GM21619 (cell line): ENCODE results near the gene CDKAL1.
"Not testable (repeated sequence)": the region's sequence is repeated elsewhere in the genome, so short reads cannot be mapped to it uniquely, and the experiment has no call there.

ENCODE experiments used
- ATAC-seq: cut with Tn5 transposase; IDR thresholded peaks from one replicate; pipeline ENCODE4 v1.9.1; 2021; ENCODE audit not compliant: unreplicated experiment

Gene CDKAL1

DNA sequence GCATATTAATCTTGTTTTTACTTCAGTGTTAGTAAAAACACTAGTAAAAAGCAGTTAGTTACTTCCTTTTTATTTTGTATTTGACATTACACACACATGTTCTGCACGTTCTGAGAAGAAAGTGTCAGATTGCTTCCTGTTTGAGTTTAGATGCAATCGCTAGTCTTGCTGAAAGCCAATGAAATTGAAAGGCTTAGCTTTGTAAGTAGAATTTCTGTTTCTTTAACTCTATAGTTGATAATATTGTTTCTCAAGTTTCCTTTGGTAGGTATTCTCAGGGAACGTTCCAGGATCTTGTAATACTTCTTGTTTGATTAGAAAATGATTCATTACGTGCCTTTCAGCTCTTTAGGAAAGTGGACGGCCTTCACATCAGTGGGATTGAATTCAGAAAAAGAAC lies 55.0 kb downstream of the CDKAL1 start:
- ATAC-seq: no peak

DNA sequence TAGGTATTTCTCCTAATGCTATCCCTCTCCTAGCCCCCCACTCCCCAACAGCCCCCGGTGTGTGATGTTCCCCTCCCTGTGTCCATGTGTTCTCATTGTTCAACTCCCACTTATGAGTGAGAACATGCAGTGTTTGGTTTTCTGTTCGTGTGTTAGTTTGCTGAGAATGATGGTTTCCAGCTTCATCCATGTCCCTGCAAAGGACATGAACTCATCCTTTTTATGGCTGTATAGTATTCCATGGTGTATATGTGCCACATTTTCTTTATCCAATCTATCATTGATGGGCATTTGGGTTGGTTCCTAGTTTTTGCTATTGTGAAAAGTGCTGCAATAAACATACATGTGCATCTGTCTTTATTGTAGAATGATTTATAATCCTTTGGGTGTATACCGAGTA lies 56.2 kb downstream of the CDKAL1 start:
- not testable (repeated sequence) for ATAC-seq

DNA sequence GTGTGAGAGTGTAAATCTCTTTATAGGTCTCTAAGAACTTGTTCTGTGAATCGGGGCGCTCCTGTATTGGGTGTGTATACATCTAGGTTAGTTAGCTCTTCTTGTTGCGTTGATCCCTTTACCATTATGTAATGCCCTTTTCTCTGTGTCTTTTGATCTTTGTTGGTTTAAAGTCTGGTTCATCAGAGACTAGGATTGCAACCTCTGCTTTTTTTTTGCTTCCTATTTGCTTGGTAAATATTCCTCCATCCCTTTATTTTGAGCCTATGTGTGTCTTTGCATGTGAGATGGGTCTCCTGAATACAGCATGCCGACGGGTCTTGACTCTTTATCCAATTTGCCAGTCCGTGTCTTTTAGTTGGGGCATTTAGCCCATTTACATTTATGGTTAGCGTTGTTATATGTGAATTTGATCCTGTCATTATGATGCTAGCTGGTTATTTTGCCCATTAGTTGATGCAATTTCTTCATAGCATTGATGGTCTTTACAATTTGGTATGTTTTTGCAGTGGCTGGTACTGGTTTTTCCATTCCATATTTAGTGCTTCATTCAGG lies 60.1 kb downstream of the CDKAL1 start:
- ATAC-seq: not testable (repeated sequence)

DNA sequence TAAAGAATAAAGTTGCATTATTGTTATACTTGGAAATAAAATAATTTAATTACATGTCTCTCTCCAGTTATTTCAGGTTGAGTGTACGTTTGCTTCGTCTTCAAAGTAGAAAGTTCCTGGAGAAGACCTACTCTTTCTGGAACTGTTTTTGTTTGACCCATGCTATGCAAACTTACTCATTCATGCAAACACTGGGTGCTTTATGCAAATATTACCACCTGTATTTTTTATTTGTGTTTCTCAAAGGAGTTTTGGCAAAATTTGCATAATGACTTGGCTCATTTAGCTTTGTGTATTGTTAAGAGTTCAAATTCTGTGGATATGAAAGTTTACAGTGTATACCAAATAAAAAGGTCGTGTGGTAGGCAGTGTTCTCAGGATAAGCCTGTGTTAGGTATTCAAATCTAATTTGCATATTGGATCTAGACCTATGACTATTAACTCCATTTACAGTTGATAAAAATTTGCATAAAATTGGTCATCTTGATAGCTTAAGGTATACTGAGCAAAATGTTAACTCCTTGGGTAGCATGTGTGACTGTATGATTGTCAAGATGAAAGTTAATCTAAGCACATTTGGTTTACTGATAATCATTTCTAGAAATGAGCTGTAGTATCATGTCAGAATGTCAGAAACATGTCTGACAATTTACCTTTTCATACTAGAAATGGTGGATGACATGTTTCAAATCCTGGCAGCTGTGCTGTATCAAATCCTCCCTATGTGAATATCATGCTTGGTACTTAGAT lies 65.2 kb downstream of the CDKAL1 start:
- peak; percentile 67 for ATAC-seq

DNA sequence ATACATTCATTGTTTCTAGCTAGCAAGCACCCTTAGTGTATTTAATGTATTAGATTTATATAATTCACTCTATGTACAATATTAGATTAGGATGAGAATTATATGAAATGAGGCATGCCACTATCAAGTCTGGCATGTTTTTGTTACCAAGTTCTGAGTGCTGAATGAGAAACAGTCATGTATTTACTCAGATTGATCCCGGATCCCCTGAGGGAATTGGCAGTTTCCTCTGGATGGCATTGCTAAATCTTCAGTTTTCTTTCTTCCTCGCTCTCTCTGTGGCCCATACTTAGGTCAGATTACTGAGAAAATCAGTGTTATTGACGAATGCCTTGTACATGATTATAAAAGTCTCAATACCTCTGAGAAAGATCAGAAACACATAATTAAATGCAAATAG lies 66.6 kb downstream of the CDKAL1 start:
- ATAC-seq: no peak

DNA sequence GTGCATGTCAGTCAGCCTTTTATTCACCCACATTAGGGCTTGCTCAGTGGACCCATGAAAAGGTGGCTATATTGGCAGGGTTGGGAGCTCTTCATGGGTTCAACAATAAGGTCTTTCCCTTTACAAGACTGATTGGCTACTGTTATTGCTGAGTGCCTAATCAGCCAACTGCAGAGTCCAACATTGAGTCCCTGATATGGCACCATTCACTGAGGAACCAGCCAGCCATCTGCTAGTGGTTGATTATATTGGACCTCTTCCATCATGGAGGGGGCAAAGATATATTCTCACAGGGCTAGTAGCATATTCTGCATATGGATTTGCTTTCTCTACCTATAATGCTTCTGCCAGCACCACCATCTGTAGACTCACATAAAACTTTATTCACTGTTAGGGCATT lies 69.9 kb downstream of the CDKAL1 start:
- no peak for ATAC-seq

DNA sequence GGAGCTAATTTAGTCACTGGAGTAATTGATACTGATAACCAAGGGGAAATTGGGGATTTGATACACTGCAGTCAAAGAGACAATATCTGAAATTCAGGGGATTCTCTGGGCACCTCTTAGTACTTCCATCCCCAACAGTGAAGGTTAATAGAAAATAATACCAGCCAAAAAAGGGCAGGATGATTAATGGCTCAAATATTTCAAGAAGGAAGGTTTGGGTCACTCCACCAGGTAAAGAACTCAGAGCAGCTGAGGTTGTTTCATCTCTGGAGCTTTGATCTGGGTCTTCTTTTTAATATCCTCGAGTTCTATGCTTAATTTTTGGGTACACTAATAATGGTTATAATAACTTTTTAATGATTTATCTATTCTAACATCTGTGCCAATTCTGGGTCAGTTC lies 70.8 kb downstream of the CDKAL1 start:
- no peak for ATAC-seq

DNA sequence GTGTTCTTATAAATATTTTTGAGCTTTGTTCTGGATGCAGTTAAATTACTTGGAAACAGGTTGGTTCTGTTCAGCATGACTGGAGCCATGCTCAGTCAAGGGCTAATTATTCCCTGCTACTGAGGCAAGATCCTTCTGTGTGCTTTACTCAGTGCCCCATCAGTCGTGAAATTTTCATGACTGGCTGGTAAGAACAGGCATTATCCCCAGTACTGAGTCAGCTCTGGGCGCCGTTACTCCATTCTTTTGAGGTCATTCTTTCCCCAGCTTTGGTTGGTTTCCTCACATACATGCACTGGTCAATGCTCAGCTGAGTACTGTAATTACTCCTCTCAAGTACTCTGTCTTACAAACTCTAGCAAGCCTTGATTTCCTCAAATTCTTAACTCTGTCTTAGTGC lies 71.3 kb downstream of the CDKAL1 start:
- no peak for ATAC-seq

DNA sequence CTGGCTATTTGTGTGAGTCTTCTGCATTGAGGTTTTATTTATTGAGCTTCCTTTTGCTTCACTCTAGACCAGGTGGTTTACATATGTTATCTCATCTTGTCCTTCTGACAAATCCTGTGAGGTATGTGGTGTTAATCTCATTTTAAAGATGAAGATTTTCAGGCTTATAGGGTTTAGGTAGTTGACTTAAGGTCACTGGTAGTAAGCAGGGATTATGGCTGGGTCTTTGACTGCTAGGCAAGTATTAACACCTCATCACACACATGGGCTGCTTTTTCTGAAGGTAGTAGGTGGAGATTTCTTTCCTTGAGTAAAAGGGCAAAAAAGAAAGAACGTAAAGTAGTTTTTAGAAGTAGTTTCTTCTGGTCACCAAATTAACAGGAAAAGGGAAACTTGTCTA lies 72.6 kb downstream of the CDKAL1 start:
- no peak for ATAC-seq

DNA sequence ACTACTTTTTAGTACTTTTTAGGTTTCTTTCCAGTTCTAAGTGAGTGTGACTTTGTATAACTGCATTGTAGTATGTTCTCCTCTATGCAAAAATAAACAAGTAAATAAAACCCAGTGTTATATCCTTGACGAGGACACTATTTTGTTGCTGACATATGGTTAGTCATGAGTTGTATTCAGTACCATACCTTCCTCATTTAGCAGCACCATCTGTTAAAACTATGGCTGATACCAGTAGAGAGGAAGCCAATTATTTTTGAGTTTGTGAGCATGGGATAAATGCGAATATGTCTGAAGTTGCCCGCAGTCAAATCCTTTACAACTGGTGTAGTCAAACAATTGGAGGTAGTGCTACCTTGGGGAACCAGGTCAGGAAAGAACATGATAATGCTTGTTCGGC lies 74.1 kb downstream of the CDKAL1 start:
- ATAC-seq: no peak

DNA sequence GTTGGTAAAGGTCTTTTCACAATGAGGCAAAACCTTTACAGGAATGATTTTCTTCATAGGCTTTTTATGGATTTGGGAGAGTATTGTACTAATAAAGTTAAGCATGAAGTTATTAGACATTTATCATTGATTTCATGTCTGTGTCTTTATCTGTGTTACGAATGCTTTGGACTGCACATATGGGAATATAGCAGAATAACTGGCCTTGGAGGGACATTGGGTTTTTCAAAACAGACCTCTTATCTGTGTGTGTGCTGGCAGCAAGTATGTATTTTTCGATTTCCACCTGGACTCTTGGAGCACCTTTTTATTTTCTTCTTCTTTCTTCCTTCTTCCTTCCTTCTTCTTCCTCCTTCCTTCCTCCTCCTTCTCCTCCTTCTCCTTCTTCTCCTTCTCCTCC lies 74.6 kb downstream of the CDKAL1 start:
- no peak for ATAC-seq

DNA sequence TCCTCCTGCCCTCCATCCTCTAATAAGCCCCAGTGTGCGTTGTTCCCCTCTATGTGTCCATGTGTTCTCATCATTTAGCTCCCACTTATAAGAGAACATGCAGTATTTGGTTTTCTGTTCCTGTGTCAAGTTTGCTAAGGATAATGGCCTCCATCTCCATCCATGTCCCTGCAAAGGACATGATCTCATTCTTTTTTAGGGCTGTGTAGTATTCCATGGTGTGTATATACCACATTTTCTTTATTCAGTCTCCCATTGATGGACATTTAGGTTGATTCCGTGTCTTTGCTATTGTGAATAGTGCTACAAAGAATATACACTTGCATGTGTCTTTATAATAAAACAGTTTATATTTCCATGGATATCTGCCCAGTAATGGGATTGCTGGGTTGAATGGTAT lies 75.7 kb downstream of the CDKAL1 start:
- not testable (repeated sequence) for ATAC-seq

DNA sequence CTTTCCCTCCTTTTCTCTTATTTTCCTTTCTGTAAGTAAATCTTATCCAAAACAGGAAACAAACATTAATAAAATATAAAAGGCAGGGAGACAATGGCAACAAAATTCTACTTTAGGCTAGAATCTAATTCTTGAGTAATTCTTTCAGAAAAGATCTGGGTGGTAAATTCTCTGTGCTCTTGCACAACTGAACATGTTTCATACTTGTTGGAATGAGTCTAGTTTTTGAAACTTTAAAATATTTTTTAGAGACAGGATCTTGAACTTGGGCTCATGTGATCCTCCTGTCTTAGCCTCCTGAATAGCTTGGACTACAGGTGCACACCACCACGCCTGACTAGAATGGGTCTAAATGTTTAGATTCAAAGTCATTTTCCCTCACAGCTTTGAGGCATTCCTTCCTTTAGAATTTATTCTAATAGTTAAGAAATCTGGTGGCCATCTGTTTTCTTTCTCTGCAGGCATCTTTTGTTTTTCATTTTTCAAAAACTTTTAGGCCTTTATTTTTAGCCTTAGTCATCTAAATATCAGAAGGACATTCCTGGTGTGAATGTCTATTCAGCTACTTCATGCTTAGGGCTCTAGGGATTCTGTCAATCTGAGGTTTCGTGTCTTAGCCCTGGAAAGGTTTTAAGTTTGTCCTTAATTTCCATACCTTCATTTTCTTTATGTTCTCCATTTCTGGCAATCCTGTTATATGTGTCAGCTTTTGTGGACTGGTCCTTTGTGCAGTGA lies 76.5 kb downstream of the CDKAL1 start:
- no peak for ATAC-seq

DNA sequence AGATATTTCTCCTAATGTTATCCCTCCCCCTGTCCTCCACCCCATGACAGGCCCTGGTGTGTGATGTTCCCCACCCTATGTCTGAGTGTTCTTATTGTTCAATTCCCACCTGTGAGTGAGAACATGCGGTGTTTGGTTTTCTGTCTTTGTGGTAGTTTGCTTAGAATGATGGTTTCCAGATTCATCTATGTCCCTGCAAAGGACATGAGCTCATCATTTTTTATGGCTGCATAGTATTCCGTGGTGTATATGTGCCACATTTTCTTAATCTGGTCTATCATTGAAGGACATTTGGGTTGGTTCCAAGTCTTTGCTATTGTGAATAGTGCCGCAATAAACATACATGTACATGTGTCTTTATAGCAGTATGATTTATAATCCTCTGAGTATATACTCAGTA lies 83.3 kb downstream of the CDKAL1 start:
- ATAC-seq: not testable (repeated sequence)

DNA sequence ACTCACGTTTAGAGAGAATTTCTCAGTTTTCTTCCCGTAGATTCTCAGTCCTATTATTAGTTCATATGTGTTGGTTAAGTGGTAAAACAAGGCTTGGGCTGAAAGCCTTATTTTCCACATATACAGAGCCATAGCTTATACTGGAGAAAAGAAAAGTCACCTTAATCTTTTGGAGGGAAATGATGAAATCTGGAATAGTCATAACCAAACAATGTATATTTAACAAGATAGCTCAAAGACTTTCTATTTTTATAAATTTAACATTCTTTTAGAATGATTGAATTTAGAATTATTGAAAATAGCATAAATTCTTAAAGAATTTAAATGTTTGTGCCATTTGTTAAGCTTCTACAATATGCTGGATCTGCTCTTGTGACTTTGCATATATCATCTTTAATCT lies 85.8 kb downstream of the CDKAL1 start:
- ATAC-seq: no peak

DNA sequence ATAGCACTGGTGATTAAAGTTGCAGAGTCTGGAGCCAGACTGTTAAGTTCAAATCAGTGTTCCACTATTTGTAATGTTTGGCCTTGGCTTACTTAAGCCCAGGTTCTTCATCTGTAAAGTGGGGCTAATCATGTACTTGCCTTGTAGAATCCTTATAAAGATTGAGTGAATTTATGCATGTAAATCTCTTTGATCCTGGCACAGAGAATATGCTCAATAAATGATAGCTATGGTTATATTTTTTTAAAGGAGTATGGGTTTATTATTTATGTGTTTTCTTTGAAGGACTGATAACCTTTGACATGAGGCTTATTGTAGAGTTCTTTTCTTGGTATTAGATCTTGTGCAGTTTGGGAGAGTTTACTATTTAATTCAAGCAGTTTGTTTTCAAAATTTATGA lies 89.5 kb downstream of the CDKAL1 start:
- ATAC-seq: no peak

DNA sequence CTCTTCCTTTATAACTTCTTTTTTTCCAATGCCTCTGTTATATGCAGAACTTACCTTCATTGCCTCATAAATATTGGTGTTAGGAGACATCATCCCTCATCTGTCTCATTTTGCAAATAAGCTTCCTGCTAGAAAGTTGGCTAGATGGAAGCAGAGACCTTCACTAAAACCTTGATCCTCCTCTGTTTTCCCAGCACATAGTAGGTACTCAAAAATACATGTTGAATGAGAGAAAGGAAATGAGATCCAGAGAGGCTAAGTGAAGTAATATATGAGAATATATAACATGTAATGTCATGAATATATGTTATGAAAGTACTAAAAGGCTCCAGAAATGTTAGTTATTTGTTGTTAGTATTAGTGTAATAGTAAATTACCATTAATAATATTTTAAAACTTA lies 91.9 kb downstream of the CDKAL1 start:
- no peak for ATAC-seq

DNA sequence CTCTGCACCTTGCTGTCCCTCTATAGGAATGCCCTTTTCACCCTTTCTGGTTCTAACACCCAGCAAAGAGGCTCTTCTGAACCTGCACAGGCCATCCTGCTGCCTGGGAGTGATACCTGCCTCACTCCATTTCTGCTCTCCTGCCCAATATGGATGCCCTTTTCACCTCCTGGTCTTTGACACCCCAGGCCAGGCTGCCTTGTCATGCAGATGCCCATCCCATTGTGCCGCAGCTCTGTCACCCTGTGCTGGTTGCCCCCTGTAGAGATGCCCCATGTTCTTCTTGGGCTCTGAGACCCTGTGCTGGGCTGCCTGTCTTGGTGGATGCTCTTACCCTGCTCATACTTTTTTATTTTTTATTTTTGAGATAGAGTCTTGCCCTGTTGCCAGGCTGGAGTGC lies 95.3 kb downstream of the CDKAL1 start:
- ATAC-seq: no peak

DNA sequence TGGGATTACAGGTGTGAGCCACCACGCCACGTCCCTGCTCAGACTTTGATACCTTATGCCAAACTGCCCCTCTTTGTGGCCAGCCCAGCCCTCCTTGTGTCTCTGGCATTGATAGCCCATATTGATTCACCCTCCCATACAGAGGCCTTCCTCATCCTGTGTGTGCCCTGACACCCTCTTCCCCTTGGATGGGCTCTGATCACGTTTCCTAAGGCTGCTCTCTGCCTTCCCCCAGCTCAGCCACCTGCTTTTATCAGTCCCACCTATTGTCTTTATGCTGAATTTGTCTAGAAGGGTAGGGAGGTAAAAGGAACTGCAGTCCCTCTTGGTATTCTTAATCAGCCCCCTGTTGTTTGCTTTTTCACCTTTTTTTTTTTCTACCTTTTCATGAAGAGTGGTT lies 95.9 kb downstream of the CDKAL1 start:
- no peak for ATAC-seq

DNA sequence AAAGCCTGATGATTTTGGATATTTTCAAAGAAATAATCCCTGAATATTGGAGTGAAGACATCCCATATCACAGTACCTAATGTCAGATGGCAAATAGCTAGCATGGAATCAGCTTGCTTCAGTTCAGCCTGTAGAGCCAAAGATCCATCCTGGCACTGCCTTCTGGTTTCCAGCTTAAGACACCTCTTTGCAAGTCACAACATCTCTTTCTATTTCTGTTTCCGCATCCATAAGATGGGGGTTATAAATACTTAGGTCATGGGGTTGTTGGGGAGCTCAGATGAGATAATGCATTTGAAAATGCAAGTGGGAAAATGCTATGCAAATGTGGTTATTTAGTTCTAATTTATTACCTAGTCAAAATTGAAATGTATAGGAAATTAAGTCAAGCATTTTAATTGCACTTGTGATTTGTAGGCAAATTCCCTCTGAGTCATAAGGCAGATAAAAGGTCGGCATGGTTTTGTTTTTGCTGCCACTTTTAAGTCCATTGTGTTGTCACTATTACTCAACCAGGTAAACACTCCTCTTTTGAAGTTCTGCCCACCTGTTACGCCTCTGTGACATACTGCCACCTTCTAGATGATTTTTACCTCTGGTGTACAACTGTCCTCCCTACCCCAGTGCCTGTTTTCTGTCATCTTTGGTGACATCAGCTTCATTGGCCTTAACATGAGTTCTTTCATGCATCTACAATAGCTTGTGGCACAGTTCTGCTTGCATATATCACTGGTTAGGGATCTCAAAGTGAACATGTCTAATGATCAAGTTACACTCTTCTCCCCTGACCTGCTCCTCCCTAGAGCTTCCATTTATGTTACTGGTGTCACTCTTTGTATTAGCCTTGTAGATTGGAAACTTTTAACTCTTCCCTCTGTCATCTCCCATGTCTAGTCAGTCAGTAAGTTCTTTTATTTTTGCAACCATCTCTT lies 96.6 kb downstream of the CDKAL1 start:
- ATAC-seq: no peak

DNA sequence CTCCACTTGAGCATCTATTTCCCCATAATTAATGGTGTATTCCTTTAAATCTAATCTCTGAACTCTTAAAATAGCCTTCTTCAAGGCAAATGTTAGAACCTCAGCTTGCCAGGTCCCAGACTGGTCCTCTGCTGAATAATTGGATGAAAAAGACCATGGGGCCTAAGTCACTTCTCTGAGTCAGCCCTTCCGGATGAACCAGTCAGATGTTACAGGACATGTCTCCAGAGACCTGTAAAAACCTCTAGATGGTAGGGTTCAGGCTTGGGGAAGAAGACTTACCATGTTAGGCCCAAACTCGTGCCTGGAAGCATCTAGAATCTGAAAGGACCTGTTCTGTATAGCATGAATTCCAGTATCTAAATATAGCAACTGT lies 97.3 kb downstream of the CDKAL1 start:
- ATAC-seq: no peak
